Measurements from ENCODE around the gene AP1B1.

Gene AP1B1

GRCh38 chr22:29314537-29315285 is 73.7 kb downstream of the AP1B1 start:
- Mint-ChIP-seq H3K9me3 (no peaks in the 10 kb centered on the region), H3K4me1 (peaks cover 13% of the 10 kb centered on the region), H3K36me3 (peaks cover 4% of the 10 kb centered on the region), H3K27me3 (peaks cover 35% of the 10 kb centered on the region), H3K27ac (no peak overlapping the region), H3K4me3 (peak overlapping the region; percentile 66)
- ATAC-seq (ENCODE audit: low read depth) (no peak), DNase-seq (ENCODE audit: low spot score in 2 of 2) (no peak)

DNA sequence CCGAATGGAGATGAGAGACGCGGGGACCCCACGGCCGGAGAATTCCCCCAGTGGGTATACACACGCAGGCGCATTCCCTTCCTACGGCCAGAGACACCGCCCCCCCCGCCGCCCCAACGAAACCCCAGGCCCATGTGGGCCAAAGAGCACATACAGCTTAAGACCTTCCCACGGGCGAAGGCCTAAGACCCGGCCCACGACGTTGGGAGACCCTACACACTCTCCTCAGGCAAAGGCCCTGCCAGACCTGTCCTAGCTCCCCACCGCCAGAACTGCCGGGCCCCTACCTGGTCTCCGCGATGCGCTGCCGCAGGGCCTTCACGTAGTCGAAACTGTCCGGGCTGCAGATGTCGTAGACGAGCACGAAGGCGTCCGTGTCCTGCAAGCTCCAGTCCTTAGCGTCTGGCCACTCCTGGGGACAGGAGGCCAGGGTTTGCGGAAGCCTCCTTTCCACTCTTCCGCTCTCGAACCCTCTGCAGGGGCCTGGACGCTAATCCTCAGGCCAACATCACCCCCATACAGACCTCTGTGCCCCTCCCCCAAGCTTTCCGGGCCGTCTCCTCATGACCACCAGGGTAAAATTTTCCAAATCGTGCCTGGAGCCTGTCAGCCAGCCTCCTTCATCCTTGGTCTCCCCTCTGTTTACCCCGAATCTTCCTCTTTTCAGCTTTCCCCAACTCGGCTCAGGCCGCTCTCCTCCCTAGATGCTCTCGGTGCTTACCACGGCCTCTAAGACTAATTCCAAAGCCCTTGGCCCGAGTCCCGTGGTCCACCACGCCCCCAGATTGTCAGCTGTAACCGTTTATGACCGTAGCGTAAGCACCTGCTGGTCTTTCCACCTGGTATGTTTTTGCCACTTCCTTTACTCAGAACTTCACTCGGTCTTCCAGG is 74.5 kb downstream of the AP1B1 start:
- H3K9me3 Mint-ChIP-seq, result no peaks in the 10 kb centered on the region
- H3K27ac Mint-ChIP-seq, result no peak overlapping the region
- H3K4me1 Mint-ChIP-seq, result peaks cover 15% of the 10 kb centered on the region
- ATAC-seq (ENCODE audit: low read depth) (no peak), DNase-seq (ENCODE audit: low spot score in 2 of 2) (no peak)
- peaks cover 35% of the 10 kb centered on the region for H3K27me3 Mint-ChIP-seq
- peaks cover 4% of the 10 kb centered on the region for H3K36me3 Mint-ChIP-seq
- peak overlapping the region; percentile 66 for H3K4me3 Mint-ChIP-seq

DNA sequence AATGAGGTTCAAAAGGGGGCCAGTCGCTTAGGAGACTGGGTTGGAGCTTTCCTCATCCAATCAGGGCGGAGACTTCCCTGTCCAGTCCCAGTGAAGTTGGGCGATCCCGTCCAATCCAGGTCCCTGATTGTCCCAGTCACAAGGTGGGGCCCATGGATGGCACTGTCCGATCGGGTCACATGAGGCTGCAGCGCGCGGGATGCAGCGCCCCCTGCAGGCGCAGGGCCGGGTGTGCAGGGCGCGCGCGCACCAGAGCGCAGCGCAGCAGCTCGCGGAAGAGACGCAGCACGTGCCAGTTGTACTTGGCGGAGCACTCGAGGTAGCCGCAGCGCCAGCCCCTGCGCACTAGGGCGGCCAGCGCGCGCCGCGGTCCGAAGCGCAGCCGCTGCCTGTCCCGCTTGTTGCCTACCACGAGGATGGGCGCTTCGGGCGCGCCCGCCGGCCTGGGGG is 75.2 kb downstream of the AP1B1 start:
- Mint-ChIP-seq H3K27me3 (peaks cover 35% of the 10 kb centered on the region), H3K4me1 (peaks cover 15% of the 10 kb centered on the region), H3K9me3 (no peaks in the 10 kb centered on the region), H3K27ac (no peak overlapping the region), H3K36me3 (peaks cover 4% of the 10 kb centered on the region), H3K4me3 (no peak overlapping the region)
- ATAC-seq (ENCODE audit: low read depth) (peak; percentile 25), DNase-seq (ENCODE audit: low spot score in 2 of 2) (no peak)

DNA sequence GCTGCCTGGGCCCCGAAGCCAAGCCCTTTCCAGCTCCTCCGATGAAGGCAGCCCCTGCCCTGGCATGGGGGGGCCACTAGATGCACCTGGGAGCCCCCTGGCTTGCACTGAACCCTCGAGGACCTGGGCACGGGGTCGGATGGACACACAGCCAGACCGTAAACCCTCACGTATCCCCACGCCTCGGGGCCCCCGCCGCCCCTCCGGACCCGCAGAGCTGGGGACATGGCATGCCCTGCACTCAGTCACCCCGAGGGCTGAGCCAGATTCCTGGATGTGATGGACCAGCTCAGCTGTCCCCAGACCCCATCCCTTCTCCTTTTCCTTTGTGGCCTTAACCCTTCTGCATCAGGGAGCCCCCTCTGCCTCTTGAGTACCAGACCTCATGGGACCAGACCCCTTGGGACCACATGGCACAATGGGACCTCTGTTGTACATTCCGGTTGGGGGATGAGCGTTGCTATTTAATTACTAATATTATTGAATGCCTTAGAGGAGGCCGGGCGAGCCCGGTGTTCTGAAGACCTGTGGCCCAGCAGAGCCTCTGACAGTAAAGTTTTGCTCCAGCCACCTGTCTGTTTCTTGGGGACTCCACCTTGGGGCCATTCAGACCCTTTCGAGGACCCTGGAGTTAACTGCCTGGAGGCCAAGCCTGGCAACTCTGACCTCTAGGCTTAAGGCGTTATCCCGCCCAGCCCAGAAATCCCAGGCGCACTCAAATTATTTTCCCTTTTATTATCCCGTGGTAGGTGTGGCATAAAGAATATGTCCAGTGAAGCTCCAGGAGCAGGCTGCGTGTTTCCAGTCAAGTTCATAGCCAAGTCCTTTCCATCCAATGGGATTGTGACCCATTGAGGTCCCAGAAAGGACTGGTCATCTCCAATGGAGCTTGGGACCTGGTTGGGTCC is 75.9 kb downstream of the AP1B1 start:
- H3K27ac Mint-ChIP-seq, result no peak overlapping the region
- peaks cover 4% of the 10 kb centered on the region for H3K36me3 Mint-ChIP-seq
- no peak for ATAC-seq (ENCODE audit: low read depth)
- H3K4me3 Mint-ChIP-seq, result no peak overlapping the region
- no peak for DNase-seq (ENCODE audit: low spot score in 2 of 2)
- H3K4me1 Mint-ChIP-seq, result peaks cover 16% of the 10 kb centered on the region
- peaks cover 37% of the 10 kb centered on the region for H3K27me3 Mint-ChIP-seq
- no peaks in the 10 kb centered on the region for H3K9me3 Mint-ChIP-seq

GRCh38 chr22:29311464-29312217 is 76.7 kb downstream of the AP1B1 start:
- no peak overlapping the region for H3K27ac Mint-ChIP-seq
- H3K4me3 Mint-ChIP-seq, result no peak overlapping the region
- DNase-seq (ENCODE audit: low spot score in 2 of 2), result no peak
- H3K36me3 Mint-ChIP-seq, result peaks cover 2% of the 10 kb centered on the region
- H3K9me3 Mint-ChIP-seq, result no peaks in the 10 kb centered on the region
- peaks cover 36% of the 10 kb centered on the region for H3K27me3 Mint-ChIP-seq
- ATAC-seq (ENCODE audit: low read depth), result no peak
- H3K4me1 Mint-ChIP-seq, result peaks cover 19% of the 10 kb centered on the region

DNA sequence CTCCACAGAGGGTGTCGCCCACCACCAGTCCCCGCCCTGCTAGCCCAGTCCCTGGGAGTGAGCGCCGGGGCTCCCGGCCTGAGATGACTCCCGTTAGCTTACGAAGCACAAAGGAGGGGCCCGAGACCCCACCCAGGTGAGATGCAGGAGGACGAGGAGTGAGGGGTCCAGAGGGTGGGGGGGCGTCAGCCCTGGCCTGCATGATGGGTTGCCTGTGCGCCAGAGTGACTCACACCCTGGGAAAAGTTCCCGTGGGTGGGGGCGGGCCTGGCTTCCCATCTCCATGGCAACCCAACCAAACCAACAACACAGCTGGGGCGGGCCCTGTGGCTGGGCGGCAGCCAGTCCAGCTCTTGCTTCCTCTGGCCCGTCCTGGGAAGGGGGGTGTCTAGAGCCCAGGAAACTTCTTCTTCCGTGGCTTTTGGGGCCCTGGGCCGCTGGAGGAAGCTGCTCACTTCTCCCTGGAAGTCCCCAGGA is 77.5 kb downstream of the AP1B1 start:
- Mint-ChIP-seq H3K9me3 (no peaks in the 10 kb centered on the region), H3K36me3 (peaks cover 2% of the 10 kb centered on the region), H3K4me3 (peak overlapping the region; percentile 11), H3K27ac (no peak overlapping the region), H3K27me3 (peaks cover 35% of the 10 kb centered on the region), H3K4me1 (peaks cover 25% of the 10 kb centered on the region)
- peak; percentile 46 to 47 for DNase-seq (ENCODE audit: low spot score in 2 of 2)
- ATAC-seq (ENCODE audit: low read depth), result peak; percentile 63

DNA sequence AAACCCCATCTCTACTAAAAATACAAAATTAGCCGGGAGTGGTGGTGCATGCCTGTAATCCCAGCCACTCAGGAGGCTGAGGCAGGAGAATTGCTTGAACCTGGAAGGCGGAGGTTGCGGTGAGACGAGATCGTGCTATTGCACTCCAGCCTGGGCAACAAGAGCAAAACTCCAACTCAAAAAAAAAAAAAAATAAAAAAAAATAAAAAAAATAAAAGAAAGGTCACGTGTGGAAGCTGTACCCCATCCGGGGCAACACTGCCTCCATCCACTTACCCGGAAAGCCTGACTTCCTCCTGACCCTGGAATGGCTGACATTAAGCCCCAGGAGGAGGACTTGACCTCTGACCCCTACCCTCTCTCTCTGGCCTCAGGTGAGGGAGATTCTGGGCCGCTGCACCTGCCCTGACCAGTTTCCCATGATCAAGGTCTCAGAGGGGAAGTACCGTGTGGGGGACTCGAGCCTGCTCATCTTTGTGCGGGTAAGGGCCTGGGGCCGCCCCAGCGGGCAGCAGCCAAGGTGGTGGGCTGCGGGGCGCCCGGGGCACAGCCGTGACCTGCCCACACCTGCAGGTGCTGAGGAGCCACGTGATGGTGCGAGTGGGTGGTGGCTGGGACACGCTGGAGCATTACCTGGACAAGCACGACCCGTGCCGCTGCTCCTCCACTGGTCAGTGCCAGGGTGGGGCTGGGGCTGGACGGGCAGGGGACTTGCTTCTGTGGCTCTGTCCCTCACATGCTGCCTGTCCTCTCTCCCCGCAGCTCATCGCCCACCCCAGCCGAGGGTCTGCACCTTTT is 78.1 kb downstream of the AP1B1 start:
- Mint-ChIP-seq H3K27ac (no peak overlapping the region), H3K4me1 (peaks cover 28% of the 10 kb centered on the region), H3K27me3 (peaks cover 36% of the 10 kb centered on the region), H3K4me3 (no peak overlapping the region), H3K9me3 (no peaks in the 10 kb centered on the region), H3K36me3 (peaks cover 2% of the 10 kb centered on the region)
- peak; percentile 11 for ATAC-seq (ENCODE audit: low read depth)
- no peak for DNase-seq (ENCODE audit: low spot score in 2 of 2)

DNA sequence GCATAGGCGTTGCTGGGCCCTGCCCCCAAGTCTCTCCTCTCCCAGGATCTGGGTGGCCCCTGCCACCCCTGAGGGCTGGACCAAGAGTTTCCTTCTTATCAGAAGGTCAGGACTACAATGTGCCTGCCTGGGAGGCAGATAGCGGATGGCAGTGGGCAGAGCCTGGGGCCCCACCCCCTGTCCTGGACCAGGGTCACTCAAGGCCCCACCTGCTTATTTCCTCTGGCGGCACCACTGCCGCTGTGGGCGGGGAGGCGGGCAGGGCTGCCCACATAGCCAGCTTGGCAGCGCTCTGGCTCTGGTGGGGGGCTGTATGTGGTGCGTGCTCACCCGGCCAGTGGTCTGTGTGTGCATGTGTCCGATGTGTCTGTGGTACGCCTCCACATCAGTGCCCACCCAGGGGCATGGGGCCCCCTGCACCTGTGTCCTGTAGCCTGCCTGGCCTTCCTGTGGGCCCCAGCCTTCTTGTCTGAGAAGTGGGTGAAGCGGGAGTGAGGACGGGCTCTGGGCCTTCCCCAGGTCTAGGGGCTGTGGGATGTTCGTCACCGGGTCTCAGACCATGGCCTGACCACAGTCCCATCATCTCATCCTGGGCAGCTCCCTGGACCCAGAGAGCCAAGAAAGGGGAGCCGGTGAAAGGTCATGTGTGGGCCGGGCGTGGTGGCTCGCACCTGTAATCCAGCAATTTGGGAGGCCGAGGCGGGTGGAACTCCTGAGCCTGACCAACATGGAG is 78.9 kb downstream of the AP1B1 start:
- Mint-ChIP-seq H3K9me3 (no peaks in the 10 kb centered on the region), H3K36me3 (peaks cover 2% of the 10 kb centered on the region), H3K27ac (no peak overlapping the region), H3K4me3 (no peak overlapping the region), H3K4me1 (peaks cover 28% of the 10 kb centered on the region), H3K27me3 (peaks cover 37% of the 10 kb centered on the region)
- DNase-seq (ENCODE audit: low spot score in 2 of 2) (no peak), ATAC-seq (ENCODE audit: low read depth) (no peak)

DNA sequence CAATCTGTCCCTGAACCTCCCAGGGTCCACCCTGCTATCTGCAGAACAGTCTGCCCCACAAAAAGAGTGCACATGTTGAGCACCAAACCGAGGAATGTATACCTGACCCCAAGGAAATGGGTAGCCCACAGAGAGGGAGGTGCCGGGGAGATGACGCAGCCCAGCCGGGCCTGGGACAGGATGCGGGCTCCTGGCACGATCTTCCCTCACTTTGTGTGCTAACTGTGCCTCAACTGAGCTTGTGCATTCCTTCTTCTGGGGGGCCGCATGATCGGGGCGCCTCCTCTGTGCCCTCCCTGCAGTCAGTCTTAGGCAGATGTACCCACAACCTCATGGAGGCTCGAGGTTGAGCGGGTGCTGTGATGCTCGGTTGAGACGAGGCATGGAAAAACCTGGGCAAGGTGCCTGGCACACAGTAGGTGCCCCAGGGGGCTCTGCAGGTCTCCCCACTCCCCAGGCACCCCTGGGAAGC is 79.5 kb downstream of the AP1B1 start:
- Mint-ChIP-seq H3K9me3 (no peaks in the 10 kb centered on the region), H3K27ac (no peak overlapping the region), H3K4me1 (peaks cover 21% of the 10 kb centered on the region), H3K36me3 (no peaks in the 10 kb centered on the region), H3K4me3 (no peak overlapping the region), H3K27me3 (peaks cover 30% of the 10 kb centered on the region)
- no peak for ATAC-seq (ENCODE audit: low read depth)
- no peak for DNase-seq (ENCODE audit: low spot score in 2 of 2)

GRCh38 chr22:29308148-29308790 is 80.1 kb downstream of the AP1B1 start:
- H3K27ac Mint-ChIP-seq, result no peak overlapping the region
- peaks cover 23% of the 10 kb centered on the region for H3K4me1 Mint-ChIP-seq
- ATAC-seq (ENCODE audit: low read depth) (no peak), DNase-seq (ENCODE audit: low spot score in 2 of 2) (no peak)
- H3K27me3 Mint-ChIP-seq, result peaks cover 26% of the 10 kb centered on the region
- H3K9me3 Mint-ChIP-seq, result no peaks in the 10 kb centered on the region
- no peak overlapping the region for H3K4me3 Mint-ChIP-seq
- H3K36me3 Mint-ChIP-seq, result no peaks in the 10 kb centered on the region

GRCh38 chr22:29307596-29308147 is 80.7 kb downstream of the AP1B1 start:
- Mint-ChIP-seq H3K4me1 (peaks cover 23% of the 10 kb centered on the region), H3K4me3 (peak overlapping the region; percentile 81), H3K9me3 (no peaks in the 10 kb centered on the region), H3K27ac (no peak overlapping the region), H3K27me3 (peaks cover 20% of the 10 kb centered on the region), H3K36me3 (no peaks in the 10 kb centered on the region)
- DNase-seq (ENCODE audit: low spot score in 2 of 2) (no peak), ATAC-seq (ENCODE audit: low read depth) (no peak)

All from memory B cell (primary cell).